Measurements from ENCODE around the gene PPP2R2B. TPM values are rescaled to one million over a fixed set of nuclear protein-coding genes. Genes with fewer than 3 reads are reported as not detected.

Gene PPP2R2B
- total and polyA plus RNA-seq, 2 donors (not counting 3 experiments of a cell fraction or from before 2014, with no cell fraction given) = not detected

- POLR2A ChIA-PET = no interaction called here
- no peaks in the 10 kb centered on the region for H3K36me3 ChIP-seq (ENCODE audit: control insufficient read depth in 2 of 2, extremely low read depth in 1 of 2, insufficient read depth in 2 of 2, low read length in 2 of 2)
These were observed 5.6 kb upstream of the PPP2R2B start for GRCh38 chr5:146884066-146884626.

More at GRCh38 chr5:146884066-146884626, 5.6 kb upstream of the PPP2R2B start:
- H3K9me1 ChIP-seq (replicated peaks; ENCODE audit: control insufficient read depth, extremely low read depth, insufficient read depth, low read length) = no peaks in the 10 kb centered on the region
- TF ChIP-seq POLR2A (IDR thresholded peaks at IDR 0.05; ENCODE audit: low read depth, low read length) (no peak), GATA2 (IDR thresholded peaks at IDR 0.05; ENCODE audit: insufficient read depth, insufficient read length, low read depth, low read length) (no peak), MYC (IDR thresholded peaks at IDR 0.05; ENCODE audit: low read depth, low read length) (no peak), POLR2AphosphoS5 (IDR thresholded peaks at IDR 0.05; ENCODE audit: insufficient read depth, low read depth, low read length) (no peak), EZH2 (IDR thresholded peaks at IDR 0.05; ENCODE audit: borderline replicate concordance, low read depth, low read length, severe bottlenecking) (no peak), JUN (IDR thresholded peaks at IDR 0.05; ENCODE audit: borderline replicate concordance, insufficient read depth, insufficient read length, low read depth) (no peak), FOS (IDR thresholded peaks at IDR 0.05; ENCODE audit: borderline replicate concordance, insufficient read depth, low read length) (no peak)
- TF ChIP-seq, protein P1, sequence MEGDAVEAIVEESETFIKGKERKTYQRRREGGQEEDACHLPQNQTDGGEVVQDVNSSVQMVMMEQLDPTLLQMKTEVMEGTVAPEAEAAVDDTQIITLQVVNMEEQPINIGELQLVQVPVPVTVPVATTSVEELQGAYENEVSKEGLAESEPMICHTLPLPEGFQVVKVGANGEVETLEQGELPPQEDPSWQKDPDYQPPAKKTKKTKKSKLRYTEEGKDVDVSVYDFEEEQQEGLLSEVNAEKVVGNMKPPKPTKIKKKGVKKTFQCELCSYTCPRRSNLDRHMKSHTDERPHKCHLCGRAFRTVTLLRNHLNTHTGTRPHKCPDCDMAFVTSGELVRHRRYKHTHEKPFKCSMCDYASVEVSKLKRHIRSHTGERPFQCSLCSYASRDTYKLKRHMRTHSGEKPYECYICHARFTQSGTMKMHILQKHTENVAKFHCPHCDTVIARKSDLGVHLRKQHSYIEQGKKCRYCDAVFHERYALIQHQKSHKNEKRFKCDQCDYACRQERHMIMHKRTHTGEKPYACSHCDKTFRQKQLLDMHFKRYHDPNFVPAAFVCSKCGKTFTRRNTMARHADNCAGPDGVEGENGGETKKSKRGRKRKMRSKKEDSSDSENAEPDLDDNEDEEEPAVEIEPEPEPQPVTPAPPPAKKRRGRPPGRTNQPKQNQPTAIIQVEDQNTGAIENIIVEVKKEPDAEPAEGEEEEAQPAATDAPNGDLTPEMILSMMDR (IDR thresholded peaks at IDR 0.05; ENCODE audit: extremely low read depth in 1 of 2, insufficient read depth in 1 of 2, low read depth in 1 of 2, low read length in 2 of 2) = no peak
- TF ChIP-seq, protein P2, sequence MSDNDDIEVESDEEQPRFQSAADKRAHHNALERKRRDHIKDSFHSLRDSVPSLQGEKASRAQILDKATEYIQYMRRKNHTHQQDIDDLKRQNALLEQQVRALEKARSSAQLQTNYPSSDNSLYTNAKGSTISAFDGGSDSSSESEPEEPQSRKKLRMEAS (IDR thresholded peaks at IDR 0.05; ENCODE audit: insufficient read depth, insufficient read length) = no peak
- no peaks in the 10 kb centered on the region for H3K4me1 ChIP-seq (ENCODE audit: control insufficient read depth, extremely low read depth, insufficient read depth, low read length)
- H3K4me2 ChIP-seq (ENCODE audit: insufficient read depth, low read length) = no peak overlapping the region
- no peak overlapping the region for H3K27ac ChIP-seq (ENCODE audit: insufficient read depth, low read depth, low read length)
- intact Hi-C loops (cut with micrococcal nuclease) (no loop called here), dilution Hi-C loops (cut with MboI; ENCODE audit: extremely low pct_ligation_motif_present, low sequenced_read_pairs) (no loop called here)
- H3K9me3 ChIP-seq (replicated peaks; ENCODE audit: control insufficient read depth, insufficient read depth, low read length) = no peaks in the 10 kb centered on the region
- CTCF ChIA-PET = interaction anchor here (0.7 kb wide), 2 partner anchors 226 to 305 kb away, joined by 4 to 5 read pairs; no protein-coding TSS in a partner anchor
- no peak overlapping the region for H3K4me3 ChIP-seq (replicated peaks in 1 of 3; ENCODE audit: insufficient read depth in 1 of 3, low read depth in 1 of 3, low read length in 3 of 3)
- H2AFZ ChIP-seq (ENCODE audit: low read depth, low read length) = no peak overlapping the region
- BruUV-seq (replicated peaks) = no TSS peak
- H3K79me2 ChIP-seq (ENCODE audit: control insufficient read depth, insufficient read depth, low read length) = no peaks in the 10 kb centered on the region
- peaks cover 6 to 8% of the 10 kb centered on the region in 2 experiments for H3K27me3 ChIP-seq (ENCODE audit: control insufficient read depth in 2 of 2, insufficient read depth in 2 of 2, low read length in 2 of 2)
- no peak overlapping the region for H3K9ac ChIP-seq (replicated peaks; ENCODE audit: extremely low read depth, insufficient read depth, low read length)
- FAIRE-seq (no peak), DNase-seq (ENCODE audit: low read depth, low spot score) (no peak)
- H4K20me1 ChIP-seq (replicated peaks; ENCODE audit: control insufficient read depth, extremely low read depth, insufficient read depth, low read length) = no peaks in the 10 kb centered on the region
